ENCODE results near the gene VPS33A. TPM values are rescaled to one million over a fixed set of nuclear protein-coding genes. Genes with fewer than 3 reads are reported as not detected.

Gene VPS33A
- total RNA-seq, 3 donors from 2014 or later: 13.4 to 17.4 (median 14.4) TPM

DNA sequence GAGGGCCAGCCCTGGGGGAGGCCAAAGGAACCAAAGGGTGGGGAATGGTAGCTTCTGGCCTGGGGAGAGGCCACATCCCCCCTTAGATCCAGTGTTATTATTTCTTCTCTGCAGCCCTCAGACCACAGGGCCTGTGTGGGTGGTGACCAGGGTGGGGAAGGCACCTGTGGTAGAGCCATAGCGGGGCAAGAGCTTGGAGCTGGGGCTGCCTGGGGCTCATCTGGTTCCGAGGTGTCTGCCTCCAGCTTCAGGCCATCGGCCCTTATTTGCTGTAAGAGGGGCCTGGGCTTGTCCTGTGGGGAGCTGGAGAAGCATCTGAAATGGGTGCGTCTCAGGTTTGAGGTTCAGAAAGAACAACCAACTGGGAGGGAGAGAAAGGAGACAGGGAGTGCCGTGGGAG is 64.9 kb downstream of the VPS33A start:
- H3K36me3 ChIP-seq: no peaks in the 10 kb centered on the region
- DNase-seq (ENCODE audit: low spot score in 2 of 2): no peak
- peaks cover 6 to 12% of the 10 kb centered on the region in 2 donors for H3K4me1 ChIP-seq
- peaks cover 0 to 3% of the 10 kb centered on the region in 2 donors for H3K27me3 ChIP-seq
- H3K27ac ChIP-seq: no peak overlapping the region
- no peak overlapping the region for H3K4me3 ChIP-seq
- no peak for TF ChIP-seq POLR2AphosphoS5 (IDR thresholded peaks at IDR 0.05)
- TF ChIP-seq, protein P1, sequence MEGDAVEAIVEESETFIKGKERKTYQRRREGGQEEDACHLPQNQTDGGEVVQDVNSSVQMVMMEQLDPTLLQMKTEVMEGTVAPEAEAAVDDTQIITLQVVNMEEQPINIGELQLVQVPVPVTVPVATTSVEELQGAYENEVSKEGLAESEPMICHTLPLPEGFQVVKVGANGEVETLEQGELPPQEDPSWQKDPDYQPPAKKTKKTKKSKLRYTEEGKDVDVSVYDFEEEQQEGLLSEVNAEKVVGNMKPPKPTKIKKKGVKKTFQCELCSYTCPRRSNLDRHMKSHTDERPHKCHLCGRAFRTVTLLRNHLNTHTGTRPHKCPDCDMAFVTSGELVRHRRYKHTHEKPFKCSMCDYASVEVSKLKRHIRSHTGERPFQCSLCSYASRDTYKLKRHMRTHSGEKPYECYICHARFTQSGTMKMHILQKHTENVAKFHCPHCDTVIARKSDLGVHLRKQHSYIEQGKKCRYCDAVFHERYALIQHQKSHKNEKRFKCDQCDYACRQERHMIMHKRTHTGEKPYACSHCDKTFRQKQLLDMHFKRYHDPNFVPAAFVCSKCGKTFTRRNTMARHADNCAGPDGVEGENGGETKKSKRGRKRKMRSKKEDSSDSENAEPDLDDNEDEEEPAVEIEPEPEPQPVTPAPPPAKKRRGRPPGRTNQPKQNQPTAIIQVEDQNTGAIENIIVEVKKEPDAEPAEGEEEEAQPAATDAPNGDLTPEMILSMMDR (IDR thresholded peaks at IDR 0.05): no peak
- H3K9me3 ChIP-seq: no peaks in the 10 kb centered on the region
- intact Hi-C loops (cut with DNase I; ENCODE audit: low total_unique reads): no loop called here

DNA sequence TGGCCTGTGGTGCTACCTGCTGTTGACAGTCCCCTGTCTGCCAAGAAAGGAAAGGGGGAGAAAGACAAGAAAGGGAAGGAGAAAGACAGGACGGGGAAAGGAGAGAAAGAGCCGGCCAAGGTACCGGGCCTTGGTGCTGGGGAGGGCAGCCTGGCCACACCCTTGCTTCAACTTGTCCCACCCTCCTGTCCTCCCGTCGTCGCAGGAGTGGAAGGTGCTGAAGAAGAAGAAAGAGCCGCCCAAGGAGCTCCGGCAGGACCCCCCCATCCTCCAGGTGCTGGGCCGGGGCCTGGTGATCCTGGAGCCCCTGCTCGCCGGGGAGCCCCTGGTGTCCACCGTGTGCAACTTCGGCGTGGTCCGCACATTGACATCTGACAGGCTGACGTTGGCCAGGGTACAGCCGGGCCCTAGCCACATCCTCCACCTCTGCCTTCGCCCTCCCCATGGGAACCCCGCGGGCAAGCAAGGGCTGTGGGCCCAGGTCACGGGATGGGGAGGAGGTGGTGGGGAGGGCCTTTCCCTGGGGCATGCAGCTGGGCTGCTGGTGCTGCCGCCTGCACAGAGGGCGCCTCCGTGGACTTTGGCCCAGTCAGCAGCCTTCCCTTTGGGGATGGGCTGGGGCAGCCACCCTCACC is 65.6 kb downstream of the VPS33A start:
- DNase-seq (ENCODE audit: low spot score in 2 of 2): no peak
- no peaks in the 10 kb centered on the region for H3K9me3 ChIP-seq
- H3K27me3 ChIP-seq: peaks cover 0 to 3% of the 10 kb centered on the region in 2 donors
- no peak overlapping the region for H3K4me3 ChIP-seq
- no peak overlapping the region for H3K27ac ChIP-seq
- H3K36me3 ChIP-seq: no peaks in the 10 kb centered on the region
- peaks cover 6 to 12% of the 10 kb centered on the region in 2 donors for H3K4me1 ChIP-seq
- TF ChIP-seq POLR2AphosphoS5 (IDR thresholded peaks at IDR 0.05) (no peak), POLR2A (IDR thresholded peaks at IDR 0.05) (no peak)
- TF ChIP-seq, protein P1 (IDR thresholded peaks at IDR 0.05): no peak
- intact Hi-C loops (cut with DNase I; ENCODE audit: low total_unique reads): no loop called here

DNA sequence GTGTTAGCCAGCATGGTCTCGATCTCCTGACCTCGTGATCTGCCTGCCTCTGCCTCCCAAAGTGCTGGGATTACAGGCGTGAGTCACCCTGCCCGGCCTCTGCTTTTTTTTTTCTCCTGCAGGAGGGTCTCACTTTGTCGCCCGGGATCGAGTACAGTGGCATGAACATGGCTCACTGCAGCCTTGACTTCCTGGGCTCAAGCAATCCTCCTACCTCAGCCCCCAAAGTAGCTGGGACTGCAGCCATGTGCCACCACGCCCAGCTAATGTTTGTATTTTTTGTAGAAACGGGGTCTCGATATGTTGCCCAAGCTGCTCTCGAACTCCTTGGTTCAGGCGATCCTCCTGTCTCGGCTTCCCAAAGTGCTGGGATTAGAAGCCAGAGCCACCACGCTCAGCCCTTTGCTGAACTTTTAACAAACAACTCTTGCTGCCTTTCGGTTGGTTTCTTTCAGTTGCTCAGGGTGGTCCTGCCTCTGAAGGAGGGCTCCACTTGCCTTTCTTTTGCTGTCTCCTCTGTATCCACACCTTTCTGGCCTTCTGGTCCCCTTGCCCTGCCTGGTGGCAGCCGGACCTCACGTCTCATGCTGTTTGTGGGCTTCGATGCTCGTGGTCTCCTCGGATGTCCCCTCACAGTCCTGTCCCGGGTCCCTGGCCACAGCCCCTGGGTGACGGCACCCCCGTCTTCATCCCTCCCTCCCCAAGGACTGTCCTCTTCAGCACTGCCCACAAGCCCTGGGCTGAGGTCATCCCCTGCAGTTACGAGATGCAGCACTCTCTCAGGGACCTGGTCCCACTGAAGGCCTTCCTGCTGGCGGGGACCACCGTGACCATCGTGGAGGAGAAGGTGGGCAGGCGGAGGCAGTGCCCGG is 66.6 kb downstream of the VPS33A start:
- DNase-seq (ENCODE audit: low spot score in 2 of 2): no peak
- intact Hi-C loops (cut with DNase I; ENCODE audit: low total_unique reads): no loop called here
- Histone ChIP-seq H3K9me3 (no peaks in the 10 kb centered on the region), H3K4me1 (peaks cover 6 to 12% of the 10 kb centered on the region in 2 donors), H3K27ac (no peak overlapping the region), H3K36me3 (no peaks in the 10 kb centered on the region), H3K27me3 (peaks cover 0 to 3% of the 10 kb centered on the region in 2 donors), H3K4me3 (no peak overlapping the region)
- no peak for TF ChIP-seq POLR2A (IDR thresholded peaks at IDR 0.05)
- TF ChIP-seq, protein P1 (IDR thresholded peaks at IDR 0.05): no peak
- no peak for TF ChIP-seq POLR2AphosphoS5 (IDR thresholded peaks at IDR 0.05)

DNA sequence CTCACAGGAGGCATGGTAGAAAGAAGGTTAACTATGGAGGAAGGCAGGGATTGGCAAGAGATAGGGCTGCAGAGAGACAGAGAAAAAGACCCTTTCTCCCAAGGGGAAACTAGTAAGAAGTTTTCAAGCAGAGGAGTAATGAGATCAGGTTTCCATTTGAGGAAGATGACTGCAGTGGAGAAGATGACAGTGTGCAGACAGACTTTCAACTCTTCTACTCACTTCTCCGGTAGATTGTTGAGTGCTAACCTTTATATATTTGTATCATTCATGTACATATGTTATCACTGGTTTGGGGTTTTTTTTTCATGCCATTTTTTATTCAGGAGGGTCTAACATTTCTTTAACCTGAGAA is 68.7 kb downstream of the VPS33A start:
- intact Hi-C loops (cut with DNase I; ENCODE audit: low total_unique reads): no loop called here
- Histone ChIP-seq H3K36me3 (no peaks in the 10 kb centered on the region), H3K27me3 (peaks cover 0 to 3% of the 10 kb centered on the region in 2 donors), H3K9me3 (no peaks in the 10 kb centered on the region), H3K27ac (no peak overlapping the region), H3K4me3 (no peak overlapping the region), H3K4me1 (no peaks in the 10 kb centered on the region)
- no peak for DNase-seq (ENCODE audit: low spot score in 2 of 2)
- TF ChIP-seq POLR2AphosphoS5 (IDR thresholded peaks at IDR 0.05) (no peak), POLR2A (IDR thresholded peaks at IDR 0.05) (no peak)
- TF ChIP-seq, protein P1 (IDR thresholded peaks at IDR 0.05): no peak

DNA sequence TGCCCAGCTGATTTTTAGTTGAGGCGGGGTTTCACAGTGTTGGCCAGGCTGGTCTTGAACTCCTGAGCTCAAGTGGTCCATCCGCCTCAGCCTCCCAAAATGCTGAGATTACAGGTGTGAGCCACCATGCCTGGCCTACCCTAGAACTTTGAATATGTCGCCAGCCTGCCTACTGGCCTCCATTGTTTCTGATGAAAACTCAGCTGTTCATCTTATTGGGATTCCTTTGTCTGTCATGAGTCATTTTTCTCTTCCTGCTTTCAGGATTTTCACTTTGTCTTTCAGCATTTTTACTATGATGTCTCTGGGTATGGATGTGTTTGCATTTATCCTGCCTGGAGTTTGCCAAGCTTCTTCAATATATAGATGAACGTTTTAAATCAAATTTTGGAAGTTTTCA is 70.9 kb downstream of the VPS33A start:
- Histone ChIP-seq H3K36me3 (no peaks in the 10 kb centered on the region), H3K9me3 (no peaks in the 10 kb centered on the region), H3K27ac (no peak overlapping the region), H3K4me1 (no peaks in the 10 kb centered on the region), H3K27me3 (no peaks in the 10 kb centered on the region), H3K4me3 (no peak overlapping the region)
- intact Hi-C loops (cut with DNase I; ENCODE audit: low total_unique reads): no loop called here
- no peak for DNase-seq (ENCODE audit: low spot score in 2 of 2)
- TF ChIP-seq, protein P1 (IDR thresholded peaks at IDR 0.05): no peak
- no peak for TF ChIP-seq POLR2A (IDR thresholded peaks at IDR 0.05)
- no peak for TF ChIP-seq POLR2AphosphoS5 (IDR thresholded peaks at IDR 0.05)
